ENCODE measurements around the gene RORC.

DNA sequence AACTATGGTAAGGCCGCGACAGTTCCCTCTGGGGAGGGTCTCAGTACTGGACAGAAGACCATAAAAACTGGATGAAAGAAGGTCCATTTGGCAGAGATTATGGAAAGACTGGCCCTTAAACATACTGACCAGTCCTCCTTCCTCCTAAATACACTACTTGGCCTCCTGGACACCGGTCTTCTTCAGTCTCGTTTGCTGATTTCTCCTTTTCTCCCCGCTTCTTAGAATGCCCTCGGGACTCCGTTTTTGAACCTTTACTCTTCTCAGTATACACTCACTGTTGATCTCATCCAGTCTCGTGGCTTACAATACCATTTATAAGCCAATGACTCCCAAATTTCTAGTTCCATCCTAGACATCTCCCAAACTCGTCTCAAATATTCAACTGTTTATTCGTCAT lies 67.6 kb downstream of the RORC start:
- TF ChIP-seq POLR2A (IDR thresholded peaks at IDR 0.05; ENCODE audit: control extremely low read depth in 1 of 2, low read depth in 2 of 2, low read length in 2 of 2) (no peak), CBX5 (IDR thresholded peaks at IDR 0.05; ENCODE audit: low read depth, low read length) (no peak), CHD1 (IDR thresholded peaks at IDR 0.05; ENCODE audit: low read depth, low read length) (no peak), POLR2AphosphoS5 (IDR thresholded peaks at IDR 0.05; ENCODE audit: low read depth, low read length) (no peak), JUN (IDR thresholded peaks at IDR 0.05; ENCODE audit: low read depth, low read length) (no peak), YY1 (IDR thresholded peaks at IDR 0.05; ENCODE audit: low read depth, low read length) (no peak), SP1 (IDR thresholded peaks at IDR 0.05; ENCODE audit: low read depth, low read length) (no peak), EP300 (IDR thresholded peaks at IDR 0.05; ENCODE audit: borderline replicate concordance in 1 of 2, low read depth in 2 of 2, low read length in 2 of 2) (no peak)
- TF ChIP-seq, protein P1, sequence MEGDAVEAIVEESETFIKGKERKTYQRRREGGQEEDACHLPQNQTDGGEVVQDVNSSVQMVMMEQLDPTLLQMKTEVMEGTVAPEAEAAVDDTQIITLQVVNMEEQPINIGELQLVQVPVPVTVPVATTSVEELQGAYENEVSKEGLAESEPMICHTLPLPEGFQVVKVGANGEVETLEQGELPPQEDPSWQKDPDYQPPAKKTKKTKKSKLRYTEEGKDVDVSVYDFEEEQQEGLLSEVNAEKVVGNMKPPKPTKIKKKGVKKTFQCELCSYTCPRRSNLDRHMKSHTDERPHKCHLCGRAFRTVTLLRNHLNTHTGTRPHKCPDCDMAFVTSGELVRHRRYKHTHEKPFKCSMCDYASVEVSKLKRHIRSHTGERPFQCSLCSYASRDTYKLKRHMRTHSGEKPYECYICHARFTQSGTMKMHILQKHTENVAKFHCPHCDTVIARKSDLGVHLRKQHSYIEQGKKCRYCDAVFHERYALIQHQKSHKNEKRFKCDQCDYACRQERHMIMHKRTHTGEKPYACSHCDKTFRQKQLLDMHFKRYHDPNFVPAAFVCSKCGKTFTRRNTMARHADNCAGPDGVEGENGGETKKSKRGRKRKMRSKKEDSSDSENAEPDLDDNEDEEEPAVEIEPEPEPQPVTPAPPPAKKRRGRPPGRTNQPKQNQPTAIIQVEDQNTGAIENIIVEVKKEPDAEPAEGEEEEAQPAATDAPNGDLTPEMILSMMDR (IDR thresholded peaks at IDR 0.05; ENCODE audit: control extremely low read depth in 1 of 3, insufficient read depth in 1 of 3, low read depth in 1 of 3, low read length in 3 of 3) = no peak

Measured in H1 (cell line).